Measurements from ENCODE around the gene NNMT. TPM values are rescaled to one million over a fixed set of nuclear protein-coding genes. Genes with fewer than 3 reads are reported as not detected.

NNMT gene
- total RNA-seq, 1 donor from 2014 or later: 79.5 TPM

DNA sequence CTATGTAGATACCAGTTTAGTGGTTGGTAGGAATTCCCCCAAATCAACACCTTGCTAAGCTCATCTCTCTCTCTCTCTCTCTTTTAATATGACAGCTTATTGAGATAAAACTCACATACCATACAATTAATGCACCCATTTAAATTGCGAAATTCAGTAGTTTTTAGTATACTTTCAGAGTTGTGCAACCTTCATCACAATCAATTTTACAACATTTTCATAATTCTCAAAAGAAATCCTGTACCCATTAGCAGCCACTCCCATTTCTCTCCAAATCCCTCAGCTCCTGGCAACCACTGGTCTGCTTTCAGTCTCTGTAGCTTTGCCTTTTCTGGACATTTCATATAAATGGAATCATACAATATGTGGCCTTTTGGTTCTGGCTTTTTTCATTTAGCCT is 13.3 kb downstream of the NNMT start:
- DNase-seq (ENCODE audit: extremely low spot score, unreplicated experiment): no peak
- H3K36me3 Mint-ChIP-seq (ENCODE audit: unreplicated experiment): peaks cover 9% of the 10 kb centered on the region
- no peaks in the 10 kb centered on the region for H3K27me3 Mint-ChIP-seq (ENCODE audit: unreplicated experiment)
- H3K4me1 Mint-ChIP-seq (ENCODE audit: unreplicated experiment): peaks cover 26% of the 10 kb centered on the region
- peak overlapping the region; percentile 59 for H3K27ac Mint-ChIP-seq (ENCODE audit: unreplicated experiment)
- H3K9me3 Mint-ChIP-seq (ENCODE audit: unreplicated experiment): no peaks in the 10 kb centered on the region
- no peak for TF ChIP-seq CTCF (IDR thresholded peaks at IDR 0.05)
- H3K4me3 Mint-ChIP-seq (ENCODE audit: unreplicated experiment): no peak overlapping the region

- H3K36me3 Mint-ChIP-seq (ENCODE audit: unreplicated experiment): peaks cover 10% of the 10 kb centered on the region
- no peaks in the 10 kb centered on the region for H3K9me3 Mint-ChIP-seq (ENCODE audit: unreplicated experiment)
- no peaks in the 10 kb centered on the region for H3K27me3 Mint-ChIP-seq (ENCODE audit: unreplicated experiment)
- no peak for TF ChIP-seq CTCF (IDR thresholded peaks at IDR 0.05)
- no peak for DNase-seq (ENCODE audit: extremely low spot score, unreplicated experiment)
- no peak overlapping the region for H3K4me3 Mint-ChIP-seq (ENCODE audit: unreplicated experiment)
- no peak overlapping the region for H3K27ac Mint-ChIP-seq (ENCODE audit: unreplicated experiment)
- peaks cover 26% of the 10 kb centered on the region for H3K4me1 Mint-ChIP-seq (ENCODE audit: unreplicated experiment)
Measured at GRCh38 chr11:114310095-114310494, 13.9 kb downstream of the NNMT start.

DNA sequence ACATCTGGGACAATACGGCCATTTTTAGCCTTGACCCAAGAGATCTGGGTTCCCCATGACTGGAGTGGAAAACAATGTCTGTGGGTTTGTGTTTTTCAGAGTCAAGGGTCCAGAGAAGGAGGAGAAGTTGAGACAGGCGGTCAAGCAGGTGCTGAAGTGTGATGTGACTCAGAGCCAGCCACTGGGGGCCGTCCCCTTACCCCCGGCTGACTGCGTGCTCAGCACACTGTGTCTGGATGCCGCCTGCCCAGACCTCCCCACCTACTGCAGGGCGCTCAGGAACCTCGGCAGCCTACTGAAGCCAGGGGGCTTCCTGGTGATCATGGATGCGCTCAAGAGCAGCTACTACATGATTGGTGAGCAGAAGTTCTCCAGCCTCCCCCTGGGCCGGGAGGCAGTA is 15.7 kb downstream of the NNMT start:
- no peak for DNase-seq (ENCODE audit: extremely low spot score, unreplicated experiment)

GRCh38 chr11:114314096-114314495 is 17.9 kb downstream of the NNMT start:
- peaks cover 8% of the 10 kb centered on the region for H3K36me3 Mint-ChIP-seq (ENCODE audit: unreplicated experiment)
- H3K4me1 Mint-ChIP-seq (ENCODE audit: unreplicated experiment): peaks cover 6% of the 10 kb centered on the region
- no peak for TF ChIP-seq CTCF (IDR thresholded peaks at IDR 0.05)
- H3K4me3 Mint-ChIP-seq (ENCODE audit: unreplicated experiment): no peak overlapping the region
- no peak overlapping the region for H3K27ac Mint-ChIP-seq (ENCODE audit: unreplicated experiment)
- no peak for DNase-seq (ENCODE audit: extremely low spot score, unreplicated experiment)
- H3K27me3 Mint-ChIP-seq (ENCODE audit: unreplicated experiment): no peaks in the 10 kb centered on the region
- no peaks in the 10 kb centered on the region for H3K9me3 Mint-ChIP-seq (ENCODE audit: unreplicated experiment)

More for the DNA sequence above, 15.7 kb downstream of the NNMT start:
- Mint-ChIP-seq H3K4me1 (ENCODE audit: unreplicated experiment) (peaks cover 24% of the 10 kb centered on the region), H3K36me3 (ENCODE audit: unreplicated experiment) (peaks cover 10% of the 10 kb centered on the region), H3K27me3 (ENCODE audit: unreplicated experiment) (no peaks in the 10 kb centered on the region), H3K4me3 (ENCODE audit: unreplicated experiment) (no peak overlapping the region), H3K9me3 (ENCODE audit: unreplicated experiment) (no peaks in the 10 kb centered on the region), H3K27ac (ENCODE audit: unreplicated experiment) (no peak overlapping the region)
- TF ChIP-seq CTCF (IDR thresholded peaks at IDR 0.05): no peak

- peaks cover 11% of the 10 kb centered on the region for H3K27me3 Mint-ChIP-seq (ENCODE audit: unreplicated experiment)
- TF ChIP-seq CTCF (IDR thresholded peaks at IDR 0.05): no peak
- no peak for DNase-seq (ENCODE audit: extremely low spot score, unreplicated experiment)
- no peak overlapping the region for H3K27ac Mint-ChIP-seq (ENCODE audit: unreplicated experiment)
- peaks cover 6% of the 10 kb centered on the region for H3K36me3 Mint-ChIP-seq (ENCODE audit: unreplicated experiment)
- peaks cover 4% of the 10 kb centered on the region for H3K4me1 Mint-ChIP-seq (ENCODE audit: unreplicated experiment)
- no peaks in the 10 kb centered on the region for H3K9me3 Mint-ChIP-seq (ENCODE audit: unreplicated experiment)
- no peak overlapping the region for H3K4me3 Mint-ChIP-seq (ENCODE audit: unreplicated experiment)
Measured at GRCh38 chr11:114315749-114316368, 19.7 kb downstream of the NNMT start.
